ENCODE data around the gene DAPK1.

The DAPK1 gene

GRCh38 chr9:87751868-87752267 lies 254.2 kb downstream of the DAPK1 start:
- DNase-seq: no peak

GRCh38 chr9:87753313-87753712 lies 255.6 kb downstream of the DAPK1 start:
- DNase-seq: no peak
